ENCODE data around the gene CFAP69. TPM values are rescaled to one million over a fixed set of nuclear protein-coding genes. Genes with fewer than 3 reads are reported as not detected.

CFAP69 gene
- total RNA-seq, 1 donor from 2014 or later, result 3.6 TPM

DNA sequence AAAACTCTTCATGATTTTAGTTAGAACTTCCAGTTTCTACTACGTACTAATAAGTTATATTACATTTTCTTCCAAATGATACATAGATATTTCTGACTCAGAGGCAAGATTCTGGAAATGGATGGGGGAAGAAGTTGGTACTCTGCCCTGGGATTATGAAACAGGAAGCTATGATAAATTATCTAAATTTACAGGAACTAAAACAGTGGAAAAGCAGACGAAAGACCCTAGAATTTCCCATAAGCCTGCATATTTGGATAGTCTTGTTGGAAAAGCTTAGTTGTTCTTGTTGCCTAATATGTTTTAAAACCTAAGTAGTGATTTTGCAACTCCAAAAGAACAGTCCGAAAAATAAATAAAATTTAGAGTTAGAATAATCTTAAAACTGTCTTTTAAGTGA lies 21.8 kb downstream of the CFAP69 start:
- no peak for DNase-seq (ENCODE audit: low read depth)
- H3K36me3 ChIP-seq (ENCODE audit: control insufficient read depth, insufficient read depth, low read length), result no peaks in the 10 kb centered on the region
- no peak overlapping the region for H3K4me3 ChIP-seq (ENCODE audit: low read depth, low read length)
- no peaks in the 10 kb centered on the region for H3K27me3 ChIP-seq (ENCODE audit: control insufficient read depth, insufficient read depth, low read length)
- TF ChIP-seq, protein P1, sequence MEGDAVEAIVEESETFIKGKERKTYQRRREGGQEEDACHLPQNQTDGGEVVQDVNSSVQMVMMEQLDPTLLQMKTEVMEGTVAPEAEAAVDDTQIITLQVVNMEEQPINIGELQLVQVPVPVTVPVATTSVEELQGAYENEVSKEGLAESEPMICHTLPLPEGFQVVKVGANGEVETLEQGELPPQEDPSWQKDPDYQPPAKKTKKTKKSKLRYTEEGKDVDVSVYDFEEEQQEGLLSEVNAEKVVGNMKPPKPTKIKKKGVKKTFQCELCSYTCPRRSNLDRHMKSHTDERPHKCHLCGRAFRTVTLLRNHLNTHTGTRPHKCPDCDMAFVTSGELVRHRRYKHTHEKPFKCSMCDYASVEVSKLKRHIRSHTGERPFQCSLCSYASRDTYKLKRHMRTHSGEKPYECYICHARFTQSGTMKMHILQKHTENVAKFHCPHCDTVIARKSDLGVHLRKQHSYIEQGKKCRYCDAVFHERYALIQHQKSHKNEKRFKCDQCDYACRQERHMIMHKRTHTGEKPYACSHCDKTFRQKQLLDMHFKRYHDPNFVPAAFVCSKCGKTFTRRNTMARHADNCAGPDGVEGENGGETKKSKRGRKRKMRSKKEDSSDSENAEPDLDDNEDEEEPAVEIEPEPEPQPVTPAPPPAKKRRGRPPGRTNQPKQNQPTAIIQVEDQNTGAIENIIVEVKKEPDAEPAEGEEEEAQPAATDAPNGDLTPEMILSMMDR (IDR thresholded peaks at IDR 0.05; ENCODE audit: insufficient read depth, low read length, poor library complexity, severe bottlenecking), result no peak

DNA sequence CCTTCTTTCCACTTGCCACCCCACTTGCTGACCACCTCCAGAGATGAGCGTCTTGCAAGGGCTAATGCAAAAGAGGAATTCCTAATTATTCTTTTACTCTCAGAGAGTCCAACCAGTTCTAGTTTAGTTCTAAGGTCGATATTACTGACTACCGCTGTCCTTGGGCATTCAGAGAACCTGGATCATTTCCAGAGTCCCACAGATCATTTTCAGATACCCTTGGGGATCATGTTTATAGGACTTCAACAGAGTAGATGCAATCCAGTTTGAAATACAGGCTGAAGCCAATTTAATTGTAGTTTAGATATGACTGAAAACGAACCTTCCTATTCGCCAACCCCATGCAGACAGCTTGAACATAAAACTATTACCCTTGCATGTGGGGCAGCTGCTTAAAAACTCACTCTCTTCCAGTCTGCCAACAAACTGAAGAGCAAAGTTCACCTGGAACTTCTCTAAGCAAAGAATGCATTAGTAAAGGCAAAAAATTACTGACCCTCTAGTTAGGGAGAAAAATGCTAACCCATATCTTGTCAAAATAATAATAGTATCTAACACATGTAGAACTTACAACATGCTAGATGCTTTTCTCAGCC lies 22.4 kb downstream of the CFAP69 start:
- H3K27me3 ChIP-seq (ENCODE audit: control insufficient read depth, insufficient read depth, low read length), result no peaks in the 10 kb centered on the region
- TF ChIP-seq, protein P1 (IDR thresholded peaks at IDR 0.05; ENCODE audit: insufficient read depth, low read length, poor library complexity, severe bottlenecking), result no peak
- no peak for DNase-seq (ENCODE audit: low read depth)
- no peak overlapping the region for H3K4me3 ChIP-seq (ENCODE audit: low read depth, low read length)
- no peaks in the 10 kb centered on the region for H3K36me3 ChIP-seq (ENCODE audit: control insufficient read depth, insufficient read depth, low read length)

DNA sequence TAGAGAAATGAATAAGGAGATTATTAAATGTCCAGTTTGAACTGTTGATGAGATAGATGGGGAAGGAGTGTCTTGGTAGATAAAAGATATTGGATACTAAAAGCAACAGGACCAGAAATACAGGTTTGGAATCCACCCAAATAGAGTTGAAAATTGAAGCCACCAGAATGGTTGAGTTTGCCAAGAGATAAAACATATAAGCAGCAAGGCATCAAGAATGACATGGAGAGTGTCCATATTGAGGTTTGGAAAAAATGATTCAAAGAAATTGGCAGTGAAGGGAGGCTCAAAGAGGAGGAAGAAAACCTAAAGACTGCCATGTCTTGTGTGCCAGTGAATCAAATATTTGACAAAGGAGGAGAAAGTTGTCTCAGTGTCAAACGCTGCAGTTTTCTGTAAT lies 24.2 kb downstream of the CFAP69 start:
- DNase-seq (ENCODE audit: low read depth), result no peak
- Histone ChIP-seq H3K4me3 (ENCODE audit: low read depth, low read length) (no peak overlapping the region), H3K27me3 (ENCODE audit: control insufficient read depth, insufficient read depth, low read length) (no peaks in the 10 kb centered on the region), H3K36me3 (ENCODE audit: control insufficient read depth, insufficient read depth, low read length) (no peaks in the 10 kb centered on the region)
- TF ChIP-seq, protein P1 (IDR thresholded peaks at IDR 0.05; ENCODE audit: insufficient read depth, low read length, poor library complexity, severe bottlenecking), result no peak

DNA sequence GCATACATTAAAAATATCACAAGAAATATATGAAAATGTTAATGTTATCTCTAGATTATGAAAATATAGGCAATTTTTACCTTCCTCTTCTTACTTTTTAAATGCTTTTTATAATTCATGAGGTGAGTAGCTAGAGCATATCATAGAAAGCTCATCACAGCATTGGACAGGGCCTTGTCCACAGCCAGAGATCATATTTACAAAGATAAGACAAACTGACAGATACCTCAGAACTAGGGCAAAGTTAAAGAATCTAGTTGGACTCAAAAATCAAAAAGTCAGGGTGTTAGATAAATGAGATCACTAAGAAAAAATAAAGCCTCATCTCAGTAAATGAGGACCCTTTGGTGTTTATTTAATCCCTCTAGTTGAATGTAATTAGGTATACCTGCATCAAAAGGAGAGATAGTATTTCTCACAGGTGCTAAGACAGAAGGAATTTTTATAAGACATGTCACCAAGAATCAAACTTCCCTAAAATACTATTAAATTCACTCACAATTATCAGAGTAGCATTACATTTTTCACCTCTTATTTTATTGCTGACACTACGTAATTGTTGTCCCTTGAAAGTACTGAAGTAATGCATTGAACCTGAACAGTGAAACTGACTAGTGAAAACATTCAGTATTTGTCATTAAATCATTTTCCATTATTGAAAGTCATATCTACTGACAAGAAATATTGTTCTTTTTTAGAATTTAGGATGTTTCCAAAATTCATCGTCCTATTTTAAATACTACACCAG lies 25.6 kb downstream of the CFAP69 start:
- Histone ChIP-seq H3K27me3 (ENCODE audit: control insufficient read depth, insufficient read depth, low read length) (no peaks in the 10 kb centered on the region), H3K36me3 (ENCODE audit: control insufficient read depth, insufficient read depth, low read length) (no peaks in the 10 kb centered on the region), H3K4me3 (ENCODE audit: low read depth, low read length) (no peak overlapping the region)
- no peak for DNase-seq (ENCODE audit: low read depth)
- TF ChIP-seq, protein P1 (IDR thresholded peaks at IDR 0.05; ENCODE audit: insufficient read depth, low read length, poor library complexity, severe bottlenecking), result no peak

DNA sequence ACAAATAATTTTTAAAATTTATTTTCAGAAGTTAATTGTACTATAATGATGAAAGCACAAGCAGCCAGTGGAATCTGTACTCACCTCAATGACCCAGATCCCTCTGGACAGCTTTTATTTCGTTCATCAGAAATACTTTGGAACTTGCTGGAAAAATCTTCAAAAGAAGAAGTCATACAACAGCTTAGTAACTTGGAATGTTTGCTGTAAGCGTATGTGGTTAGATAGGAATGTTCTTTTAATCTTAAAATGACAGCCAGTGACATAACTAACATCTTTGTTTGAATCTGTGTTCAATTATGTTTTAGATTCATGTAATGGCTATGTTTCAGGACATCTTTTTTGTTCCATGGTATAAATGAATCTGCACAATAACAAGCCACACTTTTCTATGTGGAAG lies 26.8 kb downstream of the CFAP69 start:
- Histone ChIP-seq H3K36me3 (ENCODE audit: control insufficient read depth, insufficient read depth, low read length) (no peaks in the 10 kb centered on the region), H3K27me3 (ENCODE audit: control insufficient read depth, insufficient read depth, low read length) (no peaks in the 10 kb centered on the region), H3K4me3 (ENCODE audit: low read depth, low read length) (no peak overlapping the region)
- TF ChIP-seq, protein P1 (IDR thresholded peaks at IDR 0.05; ENCODE audit: insufficient read depth, low read length, poor library complexity, severe bottlenecking), result no peak
- no peak for DNase-seq (ENCODE audit: low read depth)
